Erythroblast (primary cell): ENCODE data around the gene GUSB.

Experiments used
- GATA1 ChIP-seq: IDR thresholded peaks from 2 replicates; pipeline ENCODE4 v1.6.1; 2011; ENCODE audit warnings: low read depth, mild to moderate bottlenecking, control low read depth, low read length, moderate library complexity
- POLR2A ChIP-seq: IDR thresholded peaks from 2 replicates; pipeline ENCODE4 v1.6.1; 2011; ENCODE audit warnings: mild to moderate bottlenecking, low read length

GRCh38 chr7:65975814-65976445 is 6.1 kb downstream of the GUSB start:
- TF ChIP-seq POLR2A (no peak), GATA1 (no peak)
